ENCODE data around the gene CTRB2. TPM values are rescaled to one million over a fixed set of nuclear protein-coding genes. Genes with fewer than 3 reads are reported as not detected.

CTRB2 gene
- total RNA-seq, 1 donor from 2014 or later: not detected

DNA sequence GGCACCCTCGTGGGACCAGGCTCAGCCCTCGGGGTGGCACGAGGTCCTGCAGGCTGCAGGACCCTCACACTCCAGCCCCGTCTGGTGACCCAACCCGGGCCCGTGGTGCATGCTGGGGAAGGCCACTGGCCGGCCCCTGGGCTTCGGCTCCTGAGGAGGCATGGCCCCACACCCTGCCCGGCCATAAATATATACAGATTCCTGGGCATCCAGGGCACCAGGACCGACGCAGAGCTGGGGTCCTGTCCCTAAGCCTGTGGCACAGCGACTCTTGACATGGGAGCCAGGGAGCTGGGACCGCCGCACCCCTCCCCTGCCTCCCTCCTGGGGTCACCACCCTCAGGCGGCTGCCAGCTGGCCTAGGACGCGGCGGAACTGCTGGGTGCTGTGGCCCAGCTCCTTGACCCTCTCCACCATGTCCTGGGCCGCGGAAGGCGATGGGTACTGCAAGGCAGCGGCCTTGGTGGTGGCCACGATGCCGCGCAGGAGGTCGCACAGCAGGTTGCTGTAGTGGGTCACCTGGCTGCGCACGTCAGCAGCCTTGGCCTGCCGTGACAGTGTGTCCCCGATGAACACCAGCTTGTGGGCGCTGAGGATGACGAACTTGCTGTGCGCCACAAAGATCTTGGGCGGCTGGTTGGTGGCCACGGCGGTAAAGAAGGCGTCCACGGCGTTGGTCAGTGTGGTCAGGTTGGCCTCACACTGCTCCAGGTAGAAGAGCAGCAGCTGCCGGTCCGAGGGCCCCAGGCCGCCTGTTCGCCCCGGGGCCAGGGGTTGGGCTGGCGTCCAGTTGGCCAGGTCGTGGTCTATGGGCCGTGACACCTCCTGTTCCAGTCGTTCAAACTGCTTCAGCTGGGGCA, 22.4 kb upstream of the CTRB2 start:
- Mint-ChIP-seq H3K9me3 (no peaks in the 10 kb centered on the region), H3K36me3 (ENCODE audit: low read depth) (no peaks in the 10 kb centered on the region), H3K4me3 (no peak overlapping the region), H3K4me1 (peaks cover 2% of the 10 kb centered on the region), H3K27ac (no peak overlapping the region), H3K27me3 (peaks cover 47% of the 10 kb centered on the region)
- TF ChIP-seq, protein P1, sequence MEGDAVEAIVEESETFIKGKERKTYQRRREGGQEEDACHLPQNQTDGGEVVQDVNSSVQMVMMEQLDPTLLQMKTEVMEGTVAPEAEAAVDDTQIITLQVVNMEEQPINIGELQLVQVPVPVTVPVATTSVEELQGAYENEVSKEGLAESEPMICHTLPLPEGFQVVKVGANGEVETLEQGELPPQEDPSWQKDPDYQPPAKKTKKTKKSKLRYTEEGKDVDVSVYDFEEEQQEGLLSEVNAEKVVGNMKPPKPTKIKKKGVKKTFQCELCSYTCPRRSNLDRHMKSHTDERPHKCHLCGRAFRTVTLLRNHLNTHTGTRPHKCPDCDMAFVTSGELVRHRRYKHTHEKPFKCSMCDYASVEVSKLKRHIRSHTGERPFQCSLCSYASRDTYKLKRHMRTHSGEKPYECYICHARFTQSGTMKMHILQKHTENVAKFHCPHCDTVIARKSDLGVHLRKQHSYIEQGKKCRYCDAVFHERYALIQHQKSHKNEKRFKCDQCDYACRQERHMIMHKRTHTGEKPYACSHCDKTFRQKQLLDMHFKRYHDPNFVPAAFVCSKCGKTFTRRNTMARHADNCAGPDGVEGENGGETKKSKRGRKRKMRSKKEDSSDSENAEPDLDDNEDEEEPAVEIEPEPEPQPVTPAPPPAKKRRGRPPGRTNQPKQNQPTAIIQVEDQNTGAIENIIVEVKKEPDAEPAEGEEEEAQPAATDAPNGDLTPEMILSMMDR (IDR thresholded peaks at IDR 0.05): no peak
- ChIA-PET POLR2A (no interaction called here), CTCF (no interaction called here)
- no peak for DNase-seq
- intact Hi-C loops (cut with micrococcal nuclease): loop anchor here (5.0 to 10.0 kb wide), 3 partner anchors 32 to 325 kb away; partner anchors contain the start of gene TMEM231
- ATAC-seq (ENCODE audit: low read depth): no peak

DNA sequence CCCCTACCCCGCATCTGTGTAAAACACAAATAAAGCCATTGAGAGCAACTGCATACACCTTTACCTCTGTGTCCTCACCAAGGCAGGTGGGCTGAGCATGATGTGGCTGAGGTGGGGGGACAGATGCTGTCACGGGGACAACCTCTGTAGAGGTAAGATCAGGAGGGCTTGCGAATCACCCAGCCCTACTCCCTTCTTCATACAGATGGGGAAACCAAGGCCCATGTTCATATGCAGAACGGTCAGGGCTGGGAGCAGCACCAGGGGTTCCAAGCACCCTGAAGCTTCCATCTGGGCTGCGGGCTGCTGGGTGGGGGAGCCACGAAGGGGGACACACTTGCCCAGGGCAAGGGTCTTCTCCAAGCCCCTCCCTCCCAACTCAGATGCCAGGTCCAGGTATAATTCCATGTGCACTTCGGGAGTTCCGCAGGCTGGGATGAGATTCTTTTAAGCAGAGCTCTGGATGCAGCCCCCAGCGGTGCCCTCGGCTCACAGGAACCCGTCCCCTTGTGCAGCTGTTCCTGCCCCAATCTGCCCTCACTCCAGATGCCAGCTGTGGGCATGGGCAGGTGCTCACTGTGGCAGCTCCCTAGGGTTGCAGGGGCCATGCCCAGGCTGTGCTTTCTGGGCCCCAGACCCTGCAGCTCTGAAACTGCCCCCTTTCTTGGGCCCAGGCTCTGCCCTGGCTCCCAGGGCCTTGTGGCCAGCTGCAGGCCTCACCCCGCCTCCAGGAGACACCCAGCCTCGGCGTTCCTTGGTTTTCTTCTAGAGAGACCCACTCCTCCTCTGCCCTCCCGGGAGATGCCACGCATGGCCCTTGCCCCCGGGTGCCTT, 21.4 kb upstream of the CTRB2 start:
- intact Hi-C loops (cut with micrococcal nuclease): no loop called here
- ATAC-seq (ENCODE audit: low read depth) (no peak), DNase-seq (no peak)
- Mint-ChIP-seq H3K4me1 (no peaks in the 10 kb centered on the region), H3K27ac (no peak overlapping the region), H3K36me3 (ENCODE audit: low read depth) (no peaks in the 10 kb centered on the region), H3K4me3 (no peak overlapping the region), H3K9me3 (no peaks in the 10 kb centered on the region), H3K27me3 (peaks cover 48% of the 10 kb centered on the region)
- ChIA-PET POLR2A (no interaction called here), CTCF (no interaction called here)
- TF ChIP-seq, protein P1 (IDR thresholded peaks at IDR 0.05): no peak

DNA sequence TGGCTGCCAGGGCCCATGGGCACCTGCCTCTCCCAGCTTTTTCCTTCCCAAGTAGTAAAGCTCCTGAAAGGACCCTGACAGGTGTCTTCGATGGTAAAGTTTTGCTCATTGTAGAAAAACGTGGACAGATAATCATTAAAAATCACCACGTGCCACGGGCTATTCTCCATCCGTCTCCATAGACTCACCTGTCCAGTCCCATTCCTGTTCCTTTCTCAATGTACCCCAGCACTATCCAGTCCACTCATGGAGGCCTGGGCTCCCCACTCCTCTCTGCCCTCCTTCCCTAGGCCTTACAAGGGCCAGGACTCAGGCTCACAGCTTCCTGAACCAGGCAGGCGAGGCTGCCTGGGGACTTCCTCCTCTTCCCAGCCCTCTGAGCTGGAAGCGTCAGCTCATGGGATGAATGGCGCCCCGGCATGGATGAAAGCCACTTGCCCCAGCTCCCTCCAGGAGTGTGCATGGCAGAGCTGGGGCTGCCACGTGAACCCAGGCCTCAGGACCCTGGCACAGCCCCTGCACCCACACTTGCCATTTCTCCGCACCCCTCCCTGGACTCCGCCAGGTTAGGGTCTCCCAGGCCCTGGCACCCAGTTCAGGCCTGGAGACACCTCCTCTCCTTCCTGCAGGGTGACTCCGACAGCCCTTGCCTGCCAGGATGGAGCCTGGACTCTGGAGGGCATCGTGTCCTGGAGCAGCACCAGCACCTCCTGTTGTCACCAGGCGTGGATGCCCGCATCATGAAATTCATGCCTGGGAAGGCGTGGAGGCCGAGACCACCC, 20.6 kb upstream of the CTRB2 start:
- peaks cover 45% of the 10 kb centered on the region for H3K27me3 Mint-ChIP-seq
- no peak overlapping the region for H3K4me3 Mint-ChIP-seq
- ATAC-seq (ENCODE audit: low read depth) (no peak), DNase-seq (no peak)
- no peaks in the 10 kb centered on the region for H3K4me1 Mint-ChIP-seq
- H3K36me3 Mint-ChIP-seq (ENCODE audit: low read depth): no peaks in the 10 kb centered on the region
- ChIA-PET POLR2A (no interaction called here), CTCF (no interaction called here)
- no peaks in the 10 kb centered on the region for H3K9me3 Mint-ChIP-seq
- TF ChIP-seq, protein P1 (IDR thresholded peaks at IDR 0.05): no peak
- intact Hi-C loops (cut with micrococcal nuclease): no loop called here
- H3K27ac Mint-ChIP-seq: no peak overlapping the region

DNA sequence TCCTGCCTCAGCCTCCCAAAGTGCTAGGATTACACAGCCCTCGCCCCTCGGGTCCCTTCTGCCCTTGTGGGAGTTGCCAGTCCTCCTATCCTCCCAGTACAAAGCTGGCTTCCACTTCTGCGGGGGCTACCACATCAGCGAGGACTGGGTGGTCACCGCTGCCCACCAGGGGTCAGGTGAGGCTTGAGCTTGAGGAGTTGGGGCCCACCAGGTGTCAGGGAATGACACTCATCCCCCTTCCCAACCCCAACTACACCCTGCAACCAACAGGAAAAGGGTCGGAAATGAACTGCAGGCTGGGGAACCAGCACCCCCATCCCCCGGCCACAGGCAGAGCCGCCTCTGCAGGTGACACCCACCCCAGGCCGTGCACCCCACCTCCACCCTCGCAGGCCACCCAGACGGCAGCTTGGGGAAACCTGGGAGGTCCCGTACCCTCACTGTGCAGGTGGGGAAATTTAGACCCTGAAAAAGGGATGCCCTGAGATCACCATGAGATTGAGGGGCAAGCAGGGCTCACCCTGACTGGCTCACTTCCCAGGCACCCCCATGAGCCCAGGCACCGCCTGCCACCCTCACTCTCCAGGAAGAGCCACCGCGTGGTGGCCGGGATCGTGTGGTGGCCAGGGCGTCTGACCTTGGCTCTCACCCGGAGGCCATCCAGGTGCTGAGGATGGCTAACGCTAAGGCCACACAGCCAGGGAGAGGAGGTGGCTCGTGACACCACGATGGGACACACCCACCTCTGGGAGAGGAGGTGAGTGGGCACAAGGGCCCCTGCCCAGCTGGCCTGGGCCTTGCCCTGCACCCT, 19.8 kb upstream of the CTRB2 start:
- POLR2A ChIA-PET: no interaction called here
- no peak for ATAC-seq (ENCODE audit: low read depth)
- intact Hi-C loops (cut with micrococcal nuclease): no loop called here
- Mint-ChIP-seq H3K27ac (no peak overlapping the region), H3K36me3 (ENCODE audit: low read depth) (no peaks in the 10 kb centered on the region), H3K4me1 (no peaks in the 10 kb centered on the region), H3K9me3 (no peaks in the 10 kb centered on the region), H3K4me3 (no peak overlapping the region), H3K27me3 (peaks cover 46% of the 10 kb centered on the region)
- DNase-seq: no peak
- CTCF ChIA-PET: no interaction called here
- TF ChIP-seq, protein P1 (IDR thresholded peaks at IDR 0.05): no peak

Data from activated B cell treated with CpG ODN at 0.5 μM for 24 hours (primary cell).